Ishikawa (cell line): ENCODE measurements around the gene FCAMR.

Source experiments
- CREB1 ChIP-seq: IDR thresholded peaks from 2 replicates; pipeline ENCODE4 v1.6.1; 2012; ENCODE audit warnings: low read depth
- RAD21 ChIP-seq: IDR thresholded peaks from 2 replicates; pipeline ENCODE4 v1.6.1; 2012; ENCODE audit warnings: low read depth

DNA sequence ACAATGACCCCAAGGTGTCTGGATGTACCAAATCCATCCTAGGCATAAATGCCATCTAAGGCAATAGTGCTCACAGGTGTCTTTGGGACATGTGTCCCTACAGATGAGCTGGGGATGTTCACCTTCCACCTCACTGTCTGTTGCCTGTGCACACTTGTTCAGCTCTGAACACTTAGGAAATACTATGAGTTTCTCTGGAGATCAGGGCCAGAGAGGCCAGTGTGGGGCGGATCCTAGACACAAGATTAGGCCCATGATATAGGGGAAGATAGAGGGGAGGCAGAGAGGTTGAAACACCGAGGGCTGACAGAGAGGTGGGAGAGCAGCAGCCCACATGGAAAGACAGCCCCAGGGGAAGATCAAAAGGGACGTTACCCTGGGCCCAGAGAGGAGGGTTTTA is 36.7 kb upstream of the FCAMR start:
- no peak for TF ChIP-seq RAD21
- no peak for TF ChIP-seq CREB1
